SK-N-SH (cell line): ENCODE results near the gene FCRLB. TPM values are rescaled to one million over a fixed set of nuclear protein-coding genes. Genes with fewer than 3 reads are reported as not detected.

Experiments
- CTCF ChIA-PET: fragments of 300-600, 350-600 bp; formaldehyde crosslinking; extraction: SDS; loops from one replicate; lab custom pipeline; 2021; lab: Yijun Ruan, JAX
- POLR2A ChIA-PET: fragments of 350-600 bp; sonication (Branson Sonifier 250); formaldehyde crosslinking; extraction: SDS; loops from one replicate; lab custom pipeline; 2020; ENCODE audit warnings: antibody characterized with exemption, inconsistent platforms; lab: Yijun Ruan, JAX
- DNase-seq: peaks from one replicate; pipeline ENCODE4 v3.0.0; 2012
- H2AFZ ChIP-seq: fragments of 200-600 bp; sonication (generic); 2 replicates; pipeline ENCODE4 v1.8.1; 2016; ENCODE audit warnings: antibody characterized with exemption, mild to moderate bottlenecking, low read depth
- H3F3A ChIP-seq: fragments of 200-600 bp; sonication (generic); replicated peaks from 2 replicates; pipeline ENCODE3; 2016; ENCODE audit warnings: antibody characterized with exemption, mild to moderate bottlenecking; ENCODE audit not compliant: insufficient read depth
- H3K27ac ChIP-seq, 2 experiments: fragments of 200-500 bp in 1 of 2; fragments of 200-600 bp in 1 of 2; sonication (Bioruptor generic) in 1 of 2; sonication (generic), shearing (Covaris generic) in 1 of 2; 2 replicates each; pipeline versions ENCODE4 v1.5.1 to v1.6.1; 2014 to 2016; ENCODE audit warnings: low read depth in 2 of 2, inconsistent platforms in 1 of 2, low read length in 1 of 2, mild to moderate bottlenecking in 1 of 2, mixed read lengths in 1 of 2
- H3K27me3 ChIP-seq: fragments of 200-600 bp; sonication (generic), shearing (Covaris generic); 2 replicates; pipeline ENCODE4 v1.6.1; 2016; ENCODE audit warnings: mixed run types; ENCODE audit not compliant: insufficient read depth
- H3K36me3 ChIP-seq, 2 experiments: fragments of 200-500 bp in 1 of 2; fragments of 200-600 bp in 1 of 2; sonication (Bioruptor generic) in 1 of 2; sonication (generic) in 1 of 2; replicated peaks in 1 of 2; 2 replicates each; pipeline versions ENCODE3 to v1.5.1; 2014 to 2016; ENCODE audit warnings: low read length in 1 of 2, mild to moderate bottlenecking in 1 of 2; ENCODE audit not compliant: insufficient read depth in 2 of 2, control insufficient read depth in 1 of 2
- H3K4me1 ChIP-seq, 2 experiments: fragments of 200-500 bp in 1 of 2; fragments of 200-600 bp in 1 of 2; sonication (Bioruptor generic) in 1 of 2; sonication (generic), shearing (Covaris generic) in 1 of 2; 2 replicates each; pipeline versions ENCODE4 v1.5.1 to v1.6.1; 2014 to 2016; ENCODE audit warnings: low read depth in 1 of 2, low read length in 1 of 2, mixed run types in 1 of 2; ENCODE audit not compliant: insufficient read depth in 2 of 2, control insufficient read depth in 1 of 2
- H3K4me2 ChIP-seq: fragments of 200-600 bp; sonication (generic), shearing (Covaris generic); 2 replicates; pipeline ENCODE4 v1.6.1; 2017; ENCODE audit warnings: mixed run types
- H3K4me3 ChIP-seq, 2 experiments: fragments of 200-500 bp in 1 of 2; fragments of 200-600 bp in 1 of 2; sonication (Bioruptor generic) in 1 of 2; sonication (generic), shearing (Covaris generic) in 1 of 2; 2 replicates each; pipeline versions ENCODE4 v1.5.1 to v1.8.1; 2014 to 2016; ENCODE audit warnings: low read depth in 2 of 2, inconsistent platforms in 1 of 2, low read length in 1 of 2, mild to moderate bottlenecking in 1 of 2, mixed read lengths in 1 of 2, moderate library complexity in 1 of 2
- H3K79me2 ChIP-seq: fragments of 200-600 bp; sonication (generic); 2 replicates; pipeline ENCODE4 v1.8.1; 2017; ENCODE audit warnings: mild to moderate bottlenecking; ENCODE audit not compliant: insufficient read depth
- H3K9ac ChIP-seq: fragments of 200-600 bp; sonication (generic); 2 replicates; pipeline ENCODE4 v1.6.1; 2017; ENCODE audit warnings: mixed run types
- H3K9me2 ChIP-seq: fragments of 200-600 bp; sonication (generic); 2 replicates; pipeline ENCODE4 v1.6.1; 2017; ENCODE audit warnings: mixed run types
- H3K9me3 ChIP-seq: fragments of 200-600 bp; sonication (generic); 2 replicates; pipeline ENCODE4 v1.6.1; 2017; ENCODE audit warnings: mixed run types, mild to moderate bottlenecking, moderate library complexity
- H4K20me1 ChIP-seq: fragments of 200-600 bp; sonication (generic); 2 replicates; pipeline ENCODE4 v1.6.1; 2017; ENCODE audit warnings: mild to moderate bottlenecking, mixed run types; ENCODE audit not compliant: insufficient read depth
- CHD2 ChIP-seq: fragments of 150-350 bp; IDR thresholded peaks from 2 replicates; pipeline ENCODE4 v1.6.1; 2018; ENCODE audit warnings: low read length; ENCODE audit not compliant: partially characterized antibody
- ELF1 ChIP-seq: IDR thresholded peaks from 2 replicates; pipeline ENCODE4 v1.4.0; 2012
- EP300 ChIP-seq, 2 experiments: IDR thresholded peaks; 2 replicates each; pipeline versions ENCODE4 v1.4.0 to v1.6.1; 2012; ENCODE audit warnings: borderline replicate concordance in 1 of 2, low read depth in 1 of 2, low read length in 1 of 2
- EZH2phosphoT487 ChIP-seq: fragments of 200-600 bp; sonication (generic); IDR thresholded peaks from 2 replicates; pipeline ENCODE4 v1.6.1; 2017; ENCODE audit warnings: low read depth, mixed run types, mild to moderate bottlenecking, antibody characterized with exemption, moderate library complexity, borderline replicate concordance
- FOSL2 ChIP-seq: IDR thresholded peaks from 2 replicates; pipeline ENCODE4 v1.4.0; 2012; ENCODE audit warnings: low read depth, mild to moderate bottlenecking, moderate library complexity, borderline replicate concordance
- FOXJ3 ChIP-seq: sonication (generic); formaldehyde crosslinking; IDR thresholded peaks from 2 replicates; pipeline ENCODE4 v1.5.1; 2020; ENCODE audit warnings: mild to moderate bottlenecking, missing genetic modification reagents
- FOXM1 ChIP-seq: IDR thresholded peaks from 2 replicates; pipeline ENCODE4 v1.4.0; 2012; ENCODE audit warnings: low read depth, mild to moderate bottlenecking
- GABPA ChIP-seq: IDR thresholded peaks from 2 replicates; pipeline ENCODE4 v1.4.0; 2012; ENCODE audit warnings: low read depth, mild to moderate bottlenecking
- JUND ChIP-seq: IDR thresholded peaks from 2 replicates; pipeline ENCODE4 v1.4.0; 2012
- MEF2A ChIP-seq: IDR thresholded peaks from 2 replicates; pipeline ENCODE4 v1.4.0; 2012; ENCODE audit warnings: low read depth, borderline replicate concordance
- MXI1 ChIP-seq: IDR thresholded peaks from 2 replicates; pipeline ENCODE4 v1.6.1; 2012; ENCODE audit warnings: mild to moderate bottlenecking, low read depth, low read length, improper control_type of control experiment
- NFIC ChIP-seq: IDR thresholded peaks from 2 replicates; pipeline ENCODE4 v1.4.0; 2012; ENCODE audit warnings: borderline replicate concordance
- NRF1 ChIP-seq: IDR thresholded peaks from 2 replicates; pipeline ENCODE4 v1.6.1; 2012; ENCODE audit warnings: low read depth, mild to moderate bottlenecking, low read length
- POLR2AphosphoS5 ChIP-seq: IDR thresholded peaks from 2 replicates; pipeline ENCODE4 v1.6.1; 2012; ENCODE audit warnings: low read depth, low read length
- RAD21 ChIP-seq: IDR thresholded peaks from 2 replicates; pipeline ENCODE4 v1.6.1; 2012; ENCODE audit warnings: mild to moderate bottlenecking, low read length
- RFX5 ChIP-seq: IDR thresholded peaks from 2 replicates; pipeline ENCODE4 v1.6.1; 2012; ENCODE audit warnings: mild to moderate bottlenecking, improper control_type of control experiment, low read length
- RXRA ChIP-seq: IDR thresholded peaks from 2 replicates; pipeline ENCODE4 v1.4.0; 2012; ENCODE audit warnings: low read depth, mild to moderate bottlenecking, borderline replicate concordance
- SIN3A ChIP-seq: IDR thresholded peaks from 2 replicates; pipeline ENCODE4 v1.6.1; 2012; ENCODE audit warnings: low read depth, mild to moderate bottlenecking, low read length, moderate library complexity, borderline replicate concordance
- SMC3 ChIP-seq: IDR thresholded peaks from 2 replicates; pipeline ENCODE4 v1.6.1; 2012; ENCODE audit warnings: low read depth, low read length, improper control_type of control experiment
- TCF12 ChIP-seq: IDR thresholded peaks from 2 replicates; pipeline ENCODE4 v1.4.0; 2012
- TEAD4 ChIP-seq: IDR thresholded peaks from 2 replicates; pipeline ENCODE4 v1.4.0; 2012; ENCODE audit warnings: mild to moderate bottlenecking, borderline replicate concordance; ENCODE audit not compliant: insufficient read depth
- USF1 ChIP-seq: IDR thresholded peaks from 2 replicates; pipeline ENCODE4 v1.4.0; 2012; ENCODE audit warnings: low read depth, borderline replicate concordance
- USF2 ChIP-seq: fragments of 150-350 bp; IDR thresholded peaks from 2 replicates; pipeline ENCODE4 v1.6.1; 2017; ENCODE audit warnings: antibody characterized with exemption, low read length, low read depth, borderline replicate concordance
- ZBTB33 ChIP-seq: IDR thresholded peaks from 2 replicates; pipeline ENCODE4 v1.4.0; 2012; ENCODE audit warnings: low read depth, borderline replicate concordance
- WGBS: methylation state at CpG from one replicate; pipeline ENCODE4 v1.1.6; 2017; ENCODE audit warnings: low lambda C conversion rate; 5-methylcytosine and 5-hydroxymethylcytosine counted together
- polyA plus RNA-seq, 3 experiments: library from polyadenylated mRNA; depleted of rRNA; stranded (reverse); fragments of >200 nt; gene quantifications; 2 replicates each; pipeline ENCODE4 v1.2.3, GENCODE V29; 2012
- TF ChIP-seq, protein P1 (sequence below): IDR thresholded peaks from 2 replicates; pipeline ENCODE4 v1.6.1; 2012; ENCODE audit warnings: mild to moderate bottlenecking, low read depth, low read length, moderate library complexity
- TF ChIP-seq, protein P2 (sequence below): IDR thresholded peaks from 2 replicates; pipeline ENCODE4 v1.4.0; 2012; ENCODE audit warnings: low read depth

Gene FCRLB
- polyA plus RNA-seq, 1 of the 3 experiments (the other 2 are of a cell fraction), result 2.6 TPM

- peak within 1 kb of the TSS; percentile 86 for H2AFZ ChIP-seq
- H3K4me1 ChIP-seq, result peaks cover 4 to 5% of the 10 kb centered on the region in 2 experiments; a peak in 3 of 4 replicates
- H3K79me2 ChIP-seq, result peaks cover 51% of the 10 kb centered on the region
- DNase-seq, result peak; percentile 64
- WGBS, result 1% methylated on average over 30 of the region's 35 CpGs
- H3K4me3 ChIP-seq, result peak within 1 kb of the TSS; percentile 90 to 93
- no peaks in the 10 kb centered on the region for H3K9me2 ChIP-seq
- ChIA-PET CTCF (interaction anchor here (0.8 to 1.7 kb wide), 3 partner anchors 10 to 86 kb away, joined by 3 to 4 read pairs (median 3); no protein-coding TSS in a partner anchor), POLR2A (no interaction called here)
- no peaks in the 10 kb centered on the region for H3K27me3 ChIP-seq
- H3F3A ChIP-seq, result peaks cover 10% of the 10 kb centered on the region
- H3K4me2 ChIP-seq, result peak within 1 kb of the TSS; percentile 75
- no peaks in the 10 kb centered on the region for H4K20me1 ChIP-seq
- H3K9ac ChIP-seq, result peak within 1 kb of the TSS; percentile 81
- no peaks in the 10 kb centered on the region for H3K9me3 ChIP-seq
- no peaks in the 10 kb centered on the region for H3K36me3 ChIP-seq
- H3K27ac ChIP-seq, result peak within 1 kb of the TSS; percentile 68 to 96
- TF ChIP-seq NRF1 (no peak), FOXM1 (no peak), RAD21 (no peak), MEF2A (no peak), SIN3A (peak; percentile 99), SMC3 (no peak), TEAD4 (no peak), USF1 (no peak), CHD2 (peak; percentile 85), RFX5 (no peak; the same call in 1 of the 2 replicates), ZBTB33 (peak; percentile 90), POLR2AphosphoS5 (peak; percentile 83; the same call in 1 of the 2 replicates), MXI1 (peak; percentile 90), FOSL2 (peak; percentile 21; the same call in 1 of the 2 replicates), RXRA (no peak), JUND (no peak), TCF12 (peak; percentile 42; the same call in 1 of the 2 replicates), USF2 (no peak), EP300 (IDR thresholded peaks at IDR 0.05; ENCODE audit: borderline replicate concordance in 1 of 2, low read depth in 1 of 2, low read length in 1 of 2) (peak; percentile 41 to 54; a peak in 2 of 4 replicates), EZH2phosphoT487 (no peak), GABPA (peak; percentile 63), ELF1 (peak; percentile 94), FOXJ3 (CRISPR knock-in tag) (no peak), NFIC (no peak; the same call in 1 of the 2 replicates)
- TF ChIP-seq, protein P1, sequence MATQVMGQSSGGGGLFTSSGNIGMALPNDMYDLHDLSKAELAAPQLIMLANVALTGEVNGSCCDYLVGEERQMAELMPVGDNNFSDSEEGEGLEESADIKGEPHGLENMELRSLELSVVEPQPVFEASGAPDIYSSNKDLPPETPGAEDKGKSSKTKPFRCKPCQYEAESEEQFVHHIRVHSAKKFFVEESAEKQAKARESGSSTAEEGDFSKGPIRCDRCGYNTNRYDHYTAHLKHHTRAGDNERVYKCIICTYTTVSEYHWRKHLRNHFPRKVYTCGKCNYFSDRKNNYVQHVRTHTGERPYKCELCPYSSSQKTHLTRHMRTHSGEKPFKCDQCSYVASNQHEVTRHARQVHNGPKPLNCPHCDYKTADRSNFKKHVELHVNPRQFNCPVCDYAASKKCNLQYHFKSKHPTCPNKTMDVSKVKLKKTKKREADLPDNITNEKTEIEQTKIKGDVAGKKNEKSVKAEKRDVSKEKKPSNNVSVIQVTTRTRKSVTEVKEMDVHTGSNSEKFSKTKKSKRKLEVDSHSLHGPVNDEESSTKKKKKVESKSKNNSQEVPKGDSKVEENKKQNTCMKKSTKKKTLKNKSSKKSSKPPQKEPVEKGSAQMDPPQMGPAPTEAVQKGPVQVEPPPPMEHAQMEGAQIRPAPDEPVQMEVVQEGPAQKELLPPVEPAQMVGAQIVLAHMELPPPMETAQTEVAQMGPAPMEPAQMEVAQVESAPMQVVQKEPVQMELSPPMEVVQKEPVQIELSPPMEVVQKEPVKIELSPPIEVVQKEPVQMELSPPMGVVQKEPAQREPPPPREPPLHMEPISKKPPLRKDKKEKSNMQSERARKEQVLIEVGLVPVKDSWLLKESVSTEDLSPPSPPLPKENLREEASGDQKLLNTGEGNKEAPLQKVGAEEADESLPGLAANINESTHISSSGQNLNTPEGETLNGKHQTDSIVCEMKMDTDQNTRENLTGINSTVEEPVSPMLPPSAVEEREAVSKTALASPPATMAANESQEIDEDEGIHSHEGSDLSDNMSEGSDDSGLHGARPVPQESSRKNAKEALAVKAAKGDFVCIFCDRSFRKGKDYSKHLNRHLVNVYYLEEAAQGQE, result peak; percentile 83
- TF ChIP-seq, protein P2, sequence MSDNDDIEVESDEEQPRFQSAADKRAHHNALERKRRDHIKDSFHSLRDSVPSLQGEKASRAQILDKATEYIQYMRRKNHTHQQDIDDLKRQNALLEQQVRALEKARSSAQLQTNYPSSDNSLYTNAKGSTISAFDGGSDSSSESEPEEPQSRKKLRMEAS, result peak; percentile 95
These were observed 45.0 kb downstream of the FCRLB start, which contains the start of gene ATF6 for GRCh38 chr1:161766102-161766981. Gene ATF6 (plus strand): TSS chr1:161766320. CDS start chr1:161766361, 41 bp downstream.
